DLD1 (cell line): Measurements from ENCODE around the gene HMOX2.

Experiments used
- in situ Hi-C: cut with HindIII; loops from 2 replicates; pipeline ENCODE4 v1.10.0; 2017; ENCODE audit warnings: low sequenced_read_pairs

HMOX2 gene

DNA sequence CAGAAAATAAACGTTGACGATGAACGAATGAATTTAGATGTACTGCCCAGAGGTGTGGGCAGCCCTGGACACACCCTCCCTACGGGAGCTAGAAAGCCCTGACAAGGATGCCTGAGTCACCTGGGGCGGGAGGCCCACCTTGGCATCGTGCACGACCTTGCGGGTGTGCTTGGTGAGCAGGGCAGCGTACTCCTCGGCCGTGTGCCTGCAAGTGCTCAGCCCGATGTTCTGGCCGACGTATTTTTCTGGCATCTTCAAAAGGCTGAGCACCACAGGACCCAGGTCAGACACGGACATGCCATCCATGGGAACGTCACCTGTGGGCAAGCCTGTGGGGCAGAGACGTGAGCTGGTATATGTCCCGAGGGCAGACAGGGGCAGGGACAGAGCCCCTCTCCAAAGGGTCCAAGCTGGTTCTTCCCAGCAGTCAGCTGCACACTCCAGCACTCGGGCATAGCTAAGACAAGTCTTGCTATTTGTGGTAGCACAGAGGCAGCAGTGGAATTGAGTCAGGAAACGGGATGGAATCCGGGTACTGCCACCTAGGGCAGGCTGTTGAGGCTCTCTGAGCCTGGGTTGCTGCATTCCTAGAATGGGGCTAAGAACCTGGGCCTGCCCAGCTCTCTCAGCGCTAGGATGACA lies 12.6 kb upstream of the HMOX2 start:
- in situ Hi-C loops = no loop called here

DNA sequence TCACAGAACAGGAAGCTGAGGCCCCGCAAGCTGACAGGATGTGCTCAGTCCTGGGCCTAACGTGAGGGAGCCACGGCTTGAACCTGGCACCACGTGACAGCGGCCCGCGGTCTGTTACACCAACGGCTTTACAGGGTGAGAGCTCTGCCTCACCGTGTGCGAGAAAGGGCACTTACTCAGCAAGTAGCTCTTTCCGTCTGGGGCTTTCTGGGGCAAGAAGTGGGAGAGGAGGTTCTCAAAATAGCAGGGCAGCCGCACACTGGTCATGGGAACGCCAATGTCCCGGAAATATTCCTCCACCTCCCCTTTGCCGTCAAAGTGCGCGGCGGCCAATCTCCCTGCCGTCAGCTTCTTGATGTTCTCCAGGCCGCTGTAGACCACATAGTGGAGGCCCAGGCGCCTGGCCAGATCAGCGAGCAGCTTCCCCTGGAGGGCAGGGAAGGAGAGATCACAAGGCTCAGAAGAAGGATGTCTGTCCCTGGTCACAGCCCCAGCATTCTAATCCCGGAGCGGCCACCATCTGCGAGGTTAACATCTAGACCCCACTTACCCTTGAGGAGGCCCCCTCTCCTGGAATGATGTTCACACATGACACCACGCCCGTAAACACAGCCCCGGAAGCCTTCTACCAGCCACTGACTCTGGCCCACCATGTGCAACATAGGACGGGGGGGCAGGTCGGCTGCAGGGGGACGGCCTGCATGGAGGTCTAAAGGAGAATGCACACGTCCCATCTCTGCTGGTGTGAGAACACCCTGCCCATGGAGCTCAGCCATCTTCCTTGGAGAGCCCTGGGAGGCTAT lies 10.0 kb upstream of the HMOX2 start:
- in situ Hi-C loops = no loop called here

DNA sequence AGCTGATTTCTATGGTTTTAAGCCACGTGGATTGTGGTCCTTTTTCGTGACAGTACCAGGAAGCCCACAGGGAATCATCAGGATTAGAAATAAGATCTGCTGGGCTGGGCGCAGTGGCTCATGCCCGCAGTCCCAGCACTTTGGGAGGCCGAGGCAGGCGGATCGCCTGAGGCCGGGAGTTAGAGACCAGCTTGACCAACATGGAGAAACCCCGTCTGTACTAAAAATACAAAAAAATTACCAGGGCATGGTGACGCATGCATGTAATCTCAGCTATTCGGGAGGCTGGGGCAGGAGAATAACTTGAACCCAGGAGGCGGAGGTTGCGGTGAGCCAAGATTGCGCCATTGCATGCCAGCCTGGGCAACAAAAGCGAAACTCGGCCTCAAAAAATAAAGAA lies 8.3 kb upstream of the HMOX2 start:
- in situ Hi-C loops = no loop called here

DNA sequence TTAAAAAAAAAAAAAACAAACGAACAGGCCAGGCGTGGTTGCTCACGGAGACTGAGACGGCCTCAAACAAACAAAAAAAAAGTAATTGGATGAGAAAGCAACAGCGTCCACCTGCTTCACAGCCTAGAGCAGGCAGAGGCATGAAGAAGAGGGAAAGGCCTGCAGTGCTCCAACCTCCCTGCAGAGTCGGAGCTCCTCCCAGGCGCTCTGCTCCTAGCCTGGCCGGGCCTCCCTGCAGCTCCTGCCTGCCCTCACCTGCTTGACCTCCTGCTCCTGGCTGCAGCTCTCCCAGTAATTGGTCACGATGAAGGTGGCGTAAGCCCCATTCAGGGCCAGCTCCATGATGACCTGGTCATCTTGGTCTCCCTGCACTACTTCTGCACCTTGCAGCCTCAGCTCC lies 7.2 kb upstream of the HMOX2 start:
- in situ Hi-C loops = no loop called here

DNA sequence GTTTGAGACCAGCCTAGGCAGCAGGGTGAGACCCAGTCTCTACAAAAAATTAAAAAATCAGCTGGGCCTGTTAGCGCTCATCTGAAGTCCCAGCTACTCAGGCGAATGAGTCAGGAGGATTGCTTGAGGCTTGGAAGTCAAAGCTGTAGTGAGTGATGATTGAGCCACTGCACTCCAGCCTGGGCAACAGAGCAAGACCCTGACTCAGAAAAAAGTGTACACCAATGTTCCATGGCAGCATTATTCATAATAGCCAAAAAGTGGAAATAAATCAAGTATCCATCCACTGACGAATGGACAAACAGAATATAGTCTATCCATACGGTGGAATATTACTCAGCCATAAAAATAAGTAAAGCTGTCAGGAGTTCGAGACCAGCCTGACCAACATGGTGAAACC lies 4.3 kb upstream of the HMOX2 start:
- in situ Hi-C loops = no loop called here

DNA sequence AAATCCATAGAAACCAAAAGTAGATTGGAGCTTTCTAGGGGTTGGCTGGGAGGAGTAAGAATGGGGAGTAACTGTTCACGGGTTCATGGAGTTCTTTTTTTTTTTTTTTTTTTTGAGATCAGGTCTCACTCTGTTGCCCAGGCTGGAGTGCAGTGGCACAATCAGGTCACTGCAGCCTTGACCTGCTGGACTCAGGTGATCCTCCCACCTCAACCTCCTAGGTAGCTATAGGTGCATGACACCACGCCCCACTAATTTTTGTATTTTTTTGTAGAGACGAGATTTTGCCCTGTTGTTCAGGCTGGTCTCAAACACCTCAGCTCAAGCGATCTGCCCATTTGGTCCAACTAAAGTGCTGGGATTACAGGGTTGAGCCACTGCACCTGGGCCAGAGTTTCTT lies 3.3 kb upstream of the HMOX2 start:
- in situ Hi-C loops = no loop called here

DNA sequence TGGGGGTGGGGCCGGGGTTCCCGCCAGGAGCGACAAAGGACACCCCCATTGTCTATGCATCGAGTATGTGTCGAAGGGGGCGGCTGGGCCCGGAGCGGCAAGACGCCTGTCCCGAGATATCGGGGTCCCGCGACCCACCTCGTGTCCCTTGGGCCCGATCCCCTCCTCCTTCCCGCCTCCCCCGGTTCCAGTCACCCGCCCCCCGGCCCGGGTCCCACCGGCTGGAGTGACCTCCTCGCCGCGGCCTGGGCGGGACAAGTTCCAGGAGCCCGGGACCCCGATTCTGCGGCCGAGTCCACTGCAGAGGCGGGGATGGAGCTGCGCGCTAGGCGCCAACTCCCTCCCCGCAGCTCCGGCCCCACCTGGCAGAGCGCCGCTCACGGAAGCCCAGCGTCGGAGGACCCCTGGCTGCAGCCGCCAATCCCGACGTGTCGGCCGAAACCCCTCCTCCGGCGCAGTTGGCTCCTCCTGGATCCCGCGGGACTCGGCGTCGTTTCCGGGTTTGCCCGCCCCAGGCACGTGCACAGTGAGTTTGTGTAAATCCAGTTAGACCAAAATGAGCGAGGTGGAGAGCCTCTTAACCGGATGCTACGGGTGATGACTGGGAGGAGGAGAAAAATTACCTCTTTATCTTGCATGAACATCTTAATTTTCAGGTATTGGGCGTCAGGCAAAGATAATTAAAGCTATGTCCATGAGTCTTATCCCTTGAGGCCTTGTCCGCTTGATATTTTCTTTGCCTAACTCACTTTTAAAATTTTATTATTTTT lies 1.8 kb upstream of the HMOX2 start, which contains the start of gene NMRAL1:
NMRAL1 (minus strand) TSS at position 434 of the 770 bp plus-strand sequence. CDS start 493 bp downstream, outside the sequence.
- in situ Hi-C loops = no loop called here

DNA sequence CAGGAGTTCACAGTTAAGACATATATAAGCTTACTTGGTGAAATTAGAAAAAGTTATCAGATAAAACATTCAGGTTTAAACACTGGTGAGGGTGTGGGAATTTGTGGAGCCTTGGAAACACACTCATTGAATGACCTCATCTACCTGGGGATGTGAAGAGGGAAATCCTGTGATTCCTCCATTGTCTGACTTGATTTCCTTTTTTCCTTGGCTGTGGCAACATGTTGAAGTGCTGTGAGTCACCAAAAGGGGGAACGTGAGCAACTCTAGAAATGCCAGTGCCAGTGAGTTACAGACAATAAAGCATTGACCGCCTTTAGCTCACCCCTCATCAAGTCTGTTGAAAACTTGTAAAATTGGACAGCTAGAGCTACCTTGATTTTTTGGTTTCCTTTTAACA lies 1.8 kb downstream of the HMOX2 start:
- in situ Hi-C loops = no loop called here

DNA sequence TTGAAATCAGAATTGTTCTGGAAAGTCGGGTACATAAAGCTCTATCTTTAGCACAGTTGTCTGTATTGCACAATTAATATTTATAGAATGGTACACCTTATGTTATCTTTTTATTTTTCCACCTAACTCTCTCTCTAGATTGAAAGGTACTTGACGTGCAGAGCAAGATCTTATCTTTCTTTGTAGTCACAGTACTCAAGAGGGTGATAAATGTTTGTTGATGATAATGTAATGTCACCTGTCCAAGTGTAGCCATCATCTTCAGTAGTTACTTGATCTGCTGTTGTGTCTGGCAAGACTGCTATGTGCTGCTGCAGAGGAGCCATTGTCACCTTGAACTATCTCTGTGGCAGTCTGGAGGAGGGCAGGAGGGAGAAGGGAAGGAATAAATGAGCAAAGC lies 5.3 kb downstream of the HMOX2 start:
- in situ Hi-C loops = no loop called here

DNA sequence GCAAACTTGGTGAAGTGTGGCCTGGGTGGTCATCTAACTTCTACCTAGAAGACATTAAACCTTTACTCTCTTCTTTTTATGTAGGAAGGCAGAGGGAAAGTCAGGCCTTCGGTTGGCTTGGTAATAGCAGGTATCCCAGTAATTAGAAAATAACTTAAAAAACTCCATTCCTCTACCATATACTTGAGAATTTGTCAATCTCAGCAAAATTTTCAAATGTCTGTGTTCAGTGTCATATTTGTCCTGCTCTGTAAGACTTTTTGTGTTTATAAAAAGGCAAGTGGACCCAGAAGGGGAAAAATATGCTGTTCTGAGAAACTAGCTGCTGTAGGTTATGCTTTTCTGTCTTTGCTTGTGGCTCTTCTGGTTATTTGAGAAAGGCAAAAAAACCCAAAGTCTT lies 5.8 kb downstream of the HMOX2 start:
- in situ Hi-C loops = no loop called here

DNA sequence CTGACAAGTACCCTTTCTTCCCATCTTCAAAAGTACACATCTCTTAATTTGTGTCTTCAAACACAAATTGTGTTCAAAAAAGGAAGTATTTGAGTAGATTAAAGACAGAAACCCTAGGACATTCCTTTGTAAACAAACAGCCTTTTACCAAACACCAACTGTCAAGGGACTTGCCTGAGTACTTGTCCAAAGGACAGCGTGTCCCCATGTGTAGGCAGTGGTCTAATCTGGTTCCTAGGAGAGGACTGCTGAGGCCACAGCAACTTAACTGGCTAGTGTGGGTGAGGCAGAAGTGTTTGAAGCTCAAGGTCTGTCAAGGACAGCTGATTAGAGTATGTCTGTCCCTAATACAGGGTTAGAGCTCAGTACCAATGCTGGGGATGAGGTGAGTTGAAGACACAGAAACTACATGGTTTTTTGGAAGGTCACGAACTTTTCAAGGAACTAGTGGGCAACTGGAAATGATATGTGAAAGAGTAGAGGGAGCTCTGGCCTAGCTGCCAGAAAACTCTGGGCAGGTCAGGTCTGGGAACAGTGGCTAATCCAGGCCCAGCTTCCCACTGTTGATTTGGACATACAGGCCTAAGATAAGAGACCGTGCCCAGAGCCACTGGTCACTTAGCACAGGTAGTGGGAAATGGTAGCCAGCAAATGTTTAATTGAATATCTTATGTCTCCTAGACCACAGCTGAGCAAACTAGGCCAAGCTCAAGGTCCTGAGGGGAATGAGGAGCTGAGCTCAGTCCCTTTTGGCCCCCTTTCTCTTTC lies 10.1 kb downstream of the HMOX2 start:
- in situ Hi-C loops = no loop called here

DNA sequence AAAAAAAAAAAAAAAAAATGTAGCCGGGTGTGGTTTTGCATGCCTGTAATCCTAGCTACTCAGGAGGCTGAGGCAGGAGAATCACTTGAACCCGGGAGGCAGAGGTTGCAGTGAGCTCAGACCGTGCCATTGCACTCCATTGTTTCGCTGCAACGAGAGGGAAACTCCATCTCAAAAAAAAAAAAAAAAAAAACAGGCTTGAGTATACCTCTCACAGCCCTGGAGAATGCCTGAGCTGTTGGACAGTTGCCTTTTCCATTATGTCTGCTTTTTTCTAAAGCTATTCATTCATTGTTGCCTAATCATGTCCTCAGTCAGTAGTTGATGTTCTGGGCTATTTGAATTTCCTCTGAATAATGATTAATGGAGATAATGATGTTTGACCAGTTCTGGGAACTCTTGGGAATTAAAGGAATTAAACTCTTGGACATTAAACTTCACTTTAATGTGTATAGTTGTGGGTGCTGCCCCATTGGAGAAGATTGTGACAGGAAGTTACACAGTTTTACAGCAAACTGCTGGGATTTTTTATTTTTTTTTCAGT lies 11.8 kb downstream of the HMOX2 start:
- in situ Hi-C loops = no loop called here

DNA sequence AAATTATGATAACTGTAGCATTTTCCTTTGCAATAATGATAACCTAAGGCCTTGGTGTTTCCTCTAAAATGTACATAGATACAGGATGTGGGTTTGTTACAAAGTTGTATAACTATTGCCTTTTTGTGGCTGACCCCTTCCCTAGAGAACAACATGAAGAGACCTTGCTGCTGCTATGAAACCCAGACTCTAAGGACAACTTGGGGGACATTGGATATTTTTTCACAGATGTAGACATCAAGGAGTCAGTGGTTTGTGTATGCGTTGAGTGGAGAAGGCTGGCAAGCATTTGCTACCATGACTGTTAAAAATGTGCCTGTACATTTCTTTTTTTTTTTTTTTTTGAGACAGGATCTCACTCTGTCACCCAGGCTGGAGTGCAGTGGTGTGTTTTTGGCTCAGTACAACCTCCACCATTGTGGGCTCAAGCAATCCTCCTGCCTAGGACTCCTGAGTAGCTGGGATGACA lies 12.3 kb downstream of the HMOX2 start:
- in situ Hi-C loops = no loop called here

DNA sequence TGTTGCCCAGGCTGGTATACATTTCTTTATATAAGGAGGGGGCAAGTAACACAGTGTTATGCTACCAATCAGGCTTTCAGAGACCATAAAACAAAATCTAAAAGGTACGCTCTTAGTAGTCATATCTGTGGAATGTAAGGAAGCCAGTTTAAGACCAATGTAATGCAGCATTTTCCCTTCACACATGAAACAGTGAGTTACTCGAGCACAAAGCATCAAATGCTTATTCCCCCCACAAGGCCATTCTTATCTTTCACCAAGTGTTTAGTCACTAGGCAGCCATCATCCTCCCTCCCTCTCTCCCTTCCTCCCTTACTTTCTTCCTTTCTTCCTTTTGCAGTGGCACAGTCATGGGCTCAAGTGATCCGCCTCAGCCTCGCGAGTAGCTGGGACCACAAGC lies 12.8 kb downstream of the HMOX2 start:
- in situ Hi-C loops = no loop called here

DNA sequence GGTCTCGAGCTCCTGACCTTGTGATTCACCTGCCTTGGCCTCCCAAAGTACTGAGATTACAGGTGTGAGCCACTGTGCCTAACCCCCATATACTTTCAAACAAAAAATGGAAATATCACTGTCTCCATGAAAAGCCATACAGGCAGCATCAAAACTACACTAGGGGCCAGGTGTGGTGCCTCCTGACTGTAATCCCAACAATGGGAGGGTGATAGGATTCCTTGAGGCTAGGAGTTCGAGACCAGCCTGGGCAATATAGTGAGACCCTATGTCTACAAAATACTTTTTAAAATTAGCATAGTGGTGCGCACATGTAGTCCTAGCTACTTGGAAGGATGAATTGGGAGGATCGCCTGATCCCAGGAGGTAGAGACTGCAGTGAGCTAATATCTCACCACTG lies 15.7 kb downstream of the HMOX2 start:
- in situ Hi-C loops = no loop called here

DNA sequence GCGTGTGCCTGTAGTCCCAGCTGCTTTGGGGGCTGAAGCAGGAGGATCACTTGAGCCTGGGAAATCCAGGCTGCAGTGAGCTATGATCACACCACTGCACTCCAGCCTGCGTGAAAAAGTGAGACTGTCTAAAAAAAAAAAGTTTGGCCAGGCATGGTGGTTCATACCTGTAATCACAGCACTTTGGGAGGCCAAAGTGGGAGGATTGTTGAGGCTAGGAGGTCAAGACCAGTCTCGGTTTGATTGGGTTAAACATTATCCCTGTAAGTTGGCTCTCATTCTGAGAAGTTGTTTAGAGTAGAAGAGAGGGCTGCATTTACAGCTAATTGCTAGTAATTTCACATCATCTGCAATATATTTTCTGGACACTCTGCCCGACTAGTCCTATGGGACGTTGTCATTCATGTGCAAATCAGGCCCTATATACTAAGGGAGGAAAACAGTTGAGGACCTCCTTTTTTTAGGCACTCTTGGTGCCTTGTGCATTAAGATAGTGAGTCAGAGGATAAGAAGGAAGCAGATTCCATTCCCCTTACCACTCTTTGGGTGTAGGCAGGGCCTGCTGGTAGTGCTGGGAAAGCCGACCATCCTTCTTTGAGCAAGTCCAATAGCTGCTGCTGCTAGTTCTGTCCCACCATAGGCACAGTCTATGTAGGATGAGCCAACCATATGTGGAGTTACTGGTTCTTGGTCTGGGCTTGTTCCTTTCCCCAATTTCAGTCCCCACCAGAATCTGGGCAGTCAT lies 18.7 kb downstream of the HMOX2 start:
- in situ Hi-C loops = no loop called here

DNA sequence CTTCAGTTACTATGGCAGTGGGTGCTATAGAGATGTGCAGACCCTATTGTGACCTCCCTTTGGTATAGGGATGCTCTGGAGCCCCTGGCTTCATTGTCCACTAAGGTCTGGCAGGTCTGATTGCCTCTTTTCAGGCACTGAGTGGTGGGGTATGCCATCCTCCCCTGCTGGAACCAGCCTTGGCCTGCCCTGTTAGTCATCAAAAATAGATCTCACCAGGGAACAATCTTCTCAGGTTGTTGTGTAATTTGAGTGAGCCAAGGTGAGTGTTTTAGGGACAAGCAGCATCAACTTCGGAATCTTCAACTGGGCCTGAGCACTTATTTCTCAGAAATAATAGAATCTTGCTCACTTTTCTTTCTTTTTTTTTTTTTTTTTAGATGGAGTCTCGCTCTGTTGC lies 19.6 kb downstream of the HMOX2 start:
- in situ Hi-C loops = no loop called here

DNA sequence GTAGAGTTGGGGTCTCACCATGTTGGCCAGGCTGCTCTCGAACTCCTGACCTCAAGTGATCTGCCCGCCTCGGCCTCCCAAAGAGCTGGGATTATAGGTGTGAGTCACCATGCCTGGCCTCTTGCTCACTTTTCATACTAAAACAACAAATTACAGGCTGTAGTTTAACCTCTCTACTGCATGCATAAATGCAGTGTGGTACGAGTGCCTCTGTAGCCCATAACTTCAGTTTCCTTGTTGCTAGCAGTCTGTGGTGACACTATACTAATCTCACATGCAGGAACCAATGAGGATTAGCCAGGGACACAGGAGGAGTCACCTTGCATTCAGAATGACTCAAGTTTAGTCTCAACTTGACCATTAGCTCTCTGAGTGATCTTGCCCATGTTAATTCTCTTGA lies 20.1 kb downstream of the HMOX2 start:
- in situ Hi-C loops = no loop called here

DNA sequence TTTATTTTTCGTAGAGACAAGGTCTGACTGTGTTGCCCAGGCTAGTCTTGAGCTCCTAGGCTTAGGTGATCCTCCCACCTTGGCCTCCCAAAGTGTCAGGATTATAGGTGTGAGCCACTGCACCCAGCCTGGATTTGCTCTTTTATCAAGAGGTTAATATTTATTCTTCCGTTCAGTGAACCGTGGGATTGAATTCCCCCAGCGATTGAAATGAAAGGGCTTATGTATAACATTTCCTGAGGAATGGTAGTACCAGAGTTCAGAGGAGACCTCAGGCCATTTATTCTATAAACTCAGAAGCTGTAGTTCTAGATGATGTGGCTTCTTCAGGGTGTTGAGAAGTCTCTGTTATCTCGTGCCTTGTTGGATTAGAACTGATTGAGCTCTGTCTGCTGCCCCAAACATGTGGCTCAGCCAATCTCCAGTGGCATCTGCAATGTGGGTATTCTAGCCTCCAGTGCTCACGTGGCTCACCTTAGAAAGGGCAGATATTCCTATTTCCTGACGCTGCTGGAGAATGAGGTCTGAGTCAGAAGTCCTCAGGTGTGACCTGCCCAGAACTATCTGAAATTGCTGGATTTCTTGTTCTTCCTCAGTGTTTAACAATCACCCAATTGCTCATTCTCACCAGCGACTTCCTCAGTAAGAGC lies 22.5 kb downstream of the HMOX2 start:
- in situ Hi-C loops = no loop called here

DNA sequence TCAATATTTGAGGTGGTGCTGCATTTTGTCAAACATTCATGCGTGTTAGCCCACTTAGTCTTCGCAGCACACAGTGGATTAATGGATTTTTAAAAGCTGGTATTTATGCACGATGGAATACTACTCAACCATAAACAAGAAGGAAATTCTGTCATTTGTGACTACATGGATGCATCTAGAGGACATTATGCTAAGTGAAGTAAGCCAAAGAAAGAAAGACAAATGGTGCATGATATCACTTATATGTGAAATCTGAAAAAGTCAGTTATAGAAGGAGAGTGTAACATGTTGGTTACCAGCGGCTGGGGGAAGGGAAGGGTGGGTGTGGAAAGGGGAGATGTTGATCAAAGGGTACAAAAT lies 23.0 kb downstream of the HMOX2 start:
- in situ Hi-C loops = no loop called here
